Measurements from ENCODE around the gene GPR75. TPM values are rescaled to one million over a fixed set of nuclear protein-coding genes. Genes with fewer than 3 reads are reported as not detected.

Gene GPR75
- total and polyA plus RNA-seq, 2 of the 8 experiments (the other 6 are each of a cell fraction or from before 2014, with no cell fraction given), result 3.5 to 4.3 TPM

DNA sequence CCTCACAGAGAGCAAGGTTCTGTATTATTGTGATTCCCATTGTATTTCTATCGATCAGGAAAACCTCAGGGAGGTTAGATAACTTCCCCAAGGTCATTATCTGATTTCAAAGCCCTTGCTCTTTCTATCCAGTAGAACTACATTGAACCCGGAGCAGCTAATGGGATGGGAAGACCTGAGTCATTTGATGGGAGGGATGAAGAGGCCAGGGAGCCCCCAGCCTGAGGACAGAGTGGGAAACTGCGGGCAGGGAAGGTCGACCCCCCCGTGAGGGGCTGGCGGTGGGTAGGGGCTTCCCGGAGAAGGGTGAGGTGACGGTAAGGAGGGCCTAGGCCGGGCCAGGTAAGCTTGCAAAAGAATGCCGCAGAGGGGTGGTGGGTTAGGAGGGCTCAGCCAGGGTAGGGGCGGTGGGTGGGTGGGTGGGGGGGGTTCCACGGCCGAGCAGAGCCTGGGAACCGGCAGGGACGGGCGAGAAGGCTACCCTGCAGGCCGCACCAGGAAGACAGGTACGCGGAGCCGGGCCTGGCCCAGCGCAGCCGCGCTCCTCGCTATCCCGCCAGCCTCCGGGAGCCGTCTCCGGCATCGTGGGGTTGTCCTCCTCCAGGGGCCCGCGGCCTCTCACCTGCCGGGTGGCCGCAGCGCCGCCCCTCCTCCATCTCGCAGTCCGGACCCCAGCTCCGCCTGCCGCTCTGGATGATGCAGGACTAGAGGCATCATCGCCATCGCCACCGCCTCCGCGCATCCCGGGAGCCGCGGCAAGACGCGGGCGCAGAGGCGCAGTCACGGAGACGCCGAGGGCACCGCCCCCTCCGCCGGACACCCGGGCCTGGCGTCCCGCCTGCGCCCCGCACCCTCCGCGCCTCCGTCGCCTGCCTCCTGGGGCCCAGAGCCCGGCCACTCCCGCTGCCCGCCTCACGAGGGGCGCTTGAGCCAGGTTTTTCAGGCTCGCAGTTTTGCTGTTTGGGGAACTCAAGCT is at the start of gene GPR75 (continued):
- TF ChIP-seq, protein P1, sequence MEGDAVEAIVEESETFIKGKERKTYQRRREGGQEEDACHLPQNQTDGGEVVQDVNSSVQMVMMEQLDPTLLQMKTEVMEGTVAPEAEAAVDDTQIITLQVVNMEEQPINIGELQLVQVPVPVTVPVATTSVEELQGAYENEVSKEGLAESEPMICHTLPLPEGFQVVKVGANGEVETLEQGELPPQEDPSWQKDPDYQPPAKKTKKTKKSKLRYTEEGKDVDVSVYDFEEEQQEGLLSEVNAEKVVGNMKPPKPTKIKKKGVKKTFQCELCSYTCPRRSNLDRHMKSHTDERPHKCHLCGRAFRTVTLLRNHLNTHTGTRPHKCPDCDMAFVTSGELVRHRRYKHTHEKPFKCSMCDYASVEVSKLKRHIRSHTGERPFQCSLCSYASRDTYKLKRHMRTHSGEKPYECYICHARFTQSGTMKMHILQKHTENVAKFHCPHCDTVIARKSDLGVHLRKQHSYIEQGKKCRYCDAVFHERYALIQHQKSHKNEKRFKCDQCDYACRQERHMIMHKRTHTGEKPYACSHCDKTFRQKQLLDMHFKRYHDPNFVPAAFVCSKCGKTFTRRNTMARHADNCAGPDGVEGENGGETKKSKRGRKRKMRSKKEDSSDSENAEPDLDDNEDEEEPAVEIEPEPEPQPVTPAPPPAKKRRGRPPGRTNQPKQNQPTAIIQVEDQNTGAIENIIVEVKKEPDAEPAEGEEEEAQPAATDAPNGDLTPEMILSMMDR (IDR thresholded peaks at IDR 0.05; ENCODE audit: control extremely low read depth in 1 of 3, insufficient read depth in 1 of 3, low read depth in 1 of 3, low read length in 3 of 3), result no peak
- no peak for TF ChIP-seq SRF (IDR thresholded peaks at IDR 0.05; ENCODE audit: low read depth, low read length)
- TF ChIP-seq KDM1A (IDR thresholded peaks at IDR 0.05; ENCODE audit: borderline replicate concordance, low read length), result no peak
- TF ChIP-seq CTBP2 (IDR thresholded peaks at IDR 0.05; ENCODE audit: borderline replicate concordance, insufficient read depth, insufficient read length, low read length), result no peak
- TF ChIP-seq EP300 (IDR thresholded peaks at IDR 0.05; ENCODE audit: borderline replicate concordance in 1 of 2, low read depth in 2 of 2, low read length in 2 of 2), result no peak
- no peak for TF ChIP-seq NANOG (IDR thresholded peaks at IDR 0.05; ENCODE audit: insufficient read depth, low read depth, low read length, poor library complexity, severe bottlenecking)
- 0 out of 2 replicates have a peak, but pooled peaks have one; percentile 26 for TF ChIP-seq EGR1 (IDR thresholded peaks at IDR 0.05; ENCODE audit: borderline replicate concordance, low read depth, low read length)
- no peak for TF ChIP-seq TCF12 (IDR thresholded peaks at IDR 0.05; ENCODE audit: low read depth, low read length)
- no peak; a peak in 1 of 3 replicates for TF ChIP-seq POLR2A (IDR thresholded peaks at IDR 0.05; ENCODE audit: control extremely low read depth in 1 of 2, low read depth in 2 of 2, low read length in 2 of 2)
- TF ChIP-seq JUND (IDR thresholded peaks at IDR 0.05; ENCODE audit: low read length), result no peak
- no peak; the same call in 1 of the 2 replicates for TF ChIP-seq PHF8 (conservative IDR thresholded peaks at IDR 0.05; ENCODE audit: low read depth, low read length)
- no peak for TF ChIP-seq SUZ12 (IDR thresholded peaks at IDR 0.05; ENCODE audit: low read length)
- TF ChIP-seq TBP (IDR thresholded peaks at IDR 0.05; ENCODE audit: low read depth, low read length), result peak; percentile 7; the same call in 1 of the 2 replicates
- TF ChIP-seq CREB1 (IDR thresholded peaks at IDR 0.05), result peak; percentile 55; the same call in 1 of the 2 replicates
- TF ChIP-seq TAF1 (IDR thresholded peaks at IDR 0.05; ENCODE audit: low read depth, low read length), result 0 out of 2 replicates have a peak, but pooled peaks have one; percentile 50
- TF ChIP-seq POLR2AphosphoS5 (IDR thresholded peaks at IDR 0.05; ENCODE audit: low read depth, low read length), result peak; percentile 29; the same call in 1 of the 2 replicates
- TF ChIP-seq, protein P2, sequence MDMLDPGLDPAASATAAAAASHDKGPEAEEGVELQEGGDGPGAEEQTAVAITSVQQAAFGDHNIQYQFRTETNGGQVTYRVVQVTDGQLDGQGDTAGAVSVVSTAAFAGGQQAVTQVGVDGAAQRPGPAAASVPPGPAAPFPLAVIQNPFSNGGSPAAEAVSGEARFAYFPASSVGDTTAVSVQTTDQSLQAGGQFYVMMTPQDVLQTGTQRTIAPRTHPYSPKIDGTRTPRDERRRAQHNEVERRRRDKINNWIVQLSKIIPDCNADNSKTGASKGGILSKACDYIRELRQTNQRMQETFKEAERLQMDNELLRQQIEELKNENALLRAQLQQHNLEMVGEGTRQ (IDR thresholded peaks at IDR 0.05; ENCODE audit: low read length), result no peak
- no peak for TF ChIP-seq ZNF274 (IDR thresholded peaks at IDR 0.05; ENCODE audit: borderline replicate concordance, extremely low read depth, low read length)
- no peak for TF ChIP-seq FOSL1 (IDR thresholded peaks at IDR 0.05; ENCODE audit: insufficient read depth, low read depth, low read length)

All from H1 (cell line).